ENCODE data around the gene PKD2L1.
A peak's percentile ranks its signal among the peaks of the same experiment; 100 is the strongest.
"Not testable (repeated sequence)": the region's sequence is repeated elsewhere in the genome, so short reads cannot be mapped to it uniquely, and the experiment has no call there.

PKD2L1 gene

GRCh38 chr10:100330079-100330478, at the start of gene PKD2L1:
TSS of gene PKD2L1 (minus strand) at chr10:100330228. CDS start at chr10:100330103, 125 bp downstream.
- no peak for DNase-seq (ENCODE audit: low read depth in 2 of 2)

GRCh38 chr10:100377830-100378229, 47.8 kb upstream of the PKD2L1 start:
- no peak for DNase-seq (ENCODE audit: low read depth in 2 of 2)

GRCh38 chr10:100376656-100377055, 46.6 kb upstream of the PKD2L1 start:
- DNase-seq (ENCODE audit: low read depth in 2 of 2) = not testable (repeated sequence)

- DNase-seq (ENCODE audit: low read depth in 2 of 2) = not testable (repeated sequence)
These were observed 44.8 kb upstream of the PKD2L1 start for GRCh38 chr10:100374677-100375353.

GRCh38 chr10:100374200-100374655, 44.2 kb upstream of the PKD2L1 start:
- DNase-seq (ENCODE audit: low read depth in 2 of 2) = no peak

GRCh38 chr10:100373298-100374199, 43.5 kb upstream of the PKD2L1 start:
- peak; percentile 97 to 98 for DNase-seq (ENCODE audit: low read depth in 2 of 2)

- DNase-seq (ENCODE audit: low read depth in 2 of 2) = no peak
These were observed 42.6 kb upstream of the PKD2L1 start for GRCh38 chr10:100372415-100373297.

GRCh38 chr10:100371482-100372027, 41.5 kb upstream of the PKD2L1 start:
- no peak for DNase-seq (ENCODE audit: low read depth in 2 of 2)

GRCh38 chr10:100370714-100371481, 40.9 kb upstream of the PKD2L1 start:
- peak; percentile 49 to 53 for DNase-seq (ENCODE audit: low read depth in 2 of 2)

GRCh38 chr10:100368721-100369120, 38.7 kb upstream of the PKD2L1 start:
- no peak for DNase-seq (ENCODE audit: low read depth in 2 of 2)

- DNase-seq (ENCODE audit: low read depth in 2 of 2) = peak; percentile 46 to 49
These were observed 34.8 kb upstream of the PKD2L1 start for GRCh38 chr10:100364735-100365391.

- DNase-seq (ENCODE audit: low read depth in 2 of 2) = no peak
These were observed 34.1 kb upstream of the PKD2L1 start for GRCh38 chr10:100364175-100364574.

- no peak for DNase-seq (ENCODE audit: low read depth in 2 of 2)
These were observed 32.8 kb upstream of the PKD2L1 start for GRCh38 chr10:100362570-100363496.

- DNase-seq (ENCODE audit: low read depth in 2 of 2) = no peak
These were observed 30.2 kb upstream of the PKD2L1 start for GRCh38 chr10:100360234-100360633.

- no peak for DNase-seq (ENCODE audit: low read depth in 2 of 2)
These were observed 29.6 kb upstream of the PKD2L1 start for GRCh38 chr10:100359529-100360150.

GRCh38 chr10:100359030-100359432, 29.0 kb upstream of the PKD2L1 start:
- DNase-seq (ENCODE audit: low read depth in 2 of 2) = no peak

GRCh38 chr10:100357059-100357858, 27.2 kb upstream of the PKD2L1 start:
- DNase-seq (ENCODE audit: low read depth in 2 of 2) = no peak
